SH-SY5Y (cell line): ENCODE results near the gene ZNF425.

Experiments
- GATA2 ChIP-seq: IDR thresholded peaks from 2 replicates; pipeline ENCODE4 v1.6.1; 2011; ENCODE audit warnings: mild to moderate bottlenecking, low read depth, low read length
- GATA3 ChIP-seq: IDR thresholded peaks from 2 replicates; pipeline ENCODE4 v1.6.1; 2011; ENCODE audit warnings: low read depth, mild to moderate bottlenecking, low read length, moderate library complexity

- TF ChIP-seq GATA2, result no peak
- no peak for TF ChIP-seq GATA3
Observed at GRCh38 chr7:149147752-149148653, 21.9 kb upstream of the ZNF425 start.
